Right cardiac atrium (tissue), 5 donors: ENCODE measurements around the gene PBX4. TPM values are rescaled to one million over a fixed set of nuclear protein-coding genes. Genes with fewer than 3 reads are reported as not detected.

Experiments used
- ATAC-seq, 2 donors: fragments of 200-7000 bp; cut with Tn5 transposase; one replicate each; pipeline versions ENCODE4 v1.8.0 to v1.9.1; 2020; ENCODE audit warnings: moderate library complexity in 2 of 2, mild to moderate bottlenecking in 1 of 2
- DNase-seq, 3 donors: peaks; one replicate each; pipeline ENCODE4 v3.0.0-alpha.2; 2020
- H3K27ac ChIP-seq: one replicate; pipeline ENCODE4 v1.5.1; 2013; ENCODE audit warnings: mild to moderate bottlenecking, low read length, control low read depth, moderate library complexity
- H3K27me3 ChIP-seq: one replicate; pipeline ENCODE4 v1.6.1; 2013; ENCODE audit not compliant: control insufficient read depth, insufficient read depth
- H3K4me1 ChIP-seq: one replicate; pipeline ENCODE4 v1.6.1; 2013; ENCODE audit warnings: low read length; ENCODE audit not compliant: control insufficient read depth, insufficient read depth
- H3K4me3 ChIP-seq: one replicate; pipeline ENCODE4 v1.5.1; 2013; ENCODE audit warnings: low read length, control low read depth
- H3K9me3 ChIP-seq: one replicate; pipeline ENCODE4 v1.6.1; 2013; ENCODE audit warnings: low read length; ENCODE audit not compliant: control insufficient read depth
- WGBS: extraction: QIAGEN DNeasy Blood & Tissue Kit; methylation state at CpG from one replicate; pipeline ENCODE4 v1.1.7; 2013; 5-methylcytosine and 5-hydroxymethylcytosine counted together
- intact Hi-C, 4 donors: fragments of 100-400 bp; cut with DNase I; formaldehyde crosslinking; loops; one replicate each; pipeline versions ENCODE4 v1.11.0 to v1.14.0; 2022 to 2023
- polyA plus RNA-seq: library from polyadenylated mRNA; stranded (reverse); fragments of 200-250 nt; gene quantifications from one replicate; pipeline ENCODE4 v1.2.3, GENCODE V29; 2013
- total RNA-seq, 4 donors: library from RNA; stranded (reverse); fragmentation: NEBNext Ultra II Directional; extraction: Animal tissue kit (Norgen Biotek cat#: 25700); gene quantifications; one replicate each; pipeline ENCODE4 v1.2.1, GENCODE V29; 2021
- donor health status: healthy with polysubstance abuse.
- donor health status: DM: no; HTN: yes; CAD: no.
- donor health status: DM: no; HTN: no; CAD: no.
- donor health status: DM: no; HTN: yes; CAD: no; lungs with severe emphysema.
- donor health status: DM: yes; HTN: yes; CAD: no.

PBX4 gene
- total and polyA plus RNA-seq, 5 donors, result 0.36 to 0.56 TPM; not detected in 3

DNA sequence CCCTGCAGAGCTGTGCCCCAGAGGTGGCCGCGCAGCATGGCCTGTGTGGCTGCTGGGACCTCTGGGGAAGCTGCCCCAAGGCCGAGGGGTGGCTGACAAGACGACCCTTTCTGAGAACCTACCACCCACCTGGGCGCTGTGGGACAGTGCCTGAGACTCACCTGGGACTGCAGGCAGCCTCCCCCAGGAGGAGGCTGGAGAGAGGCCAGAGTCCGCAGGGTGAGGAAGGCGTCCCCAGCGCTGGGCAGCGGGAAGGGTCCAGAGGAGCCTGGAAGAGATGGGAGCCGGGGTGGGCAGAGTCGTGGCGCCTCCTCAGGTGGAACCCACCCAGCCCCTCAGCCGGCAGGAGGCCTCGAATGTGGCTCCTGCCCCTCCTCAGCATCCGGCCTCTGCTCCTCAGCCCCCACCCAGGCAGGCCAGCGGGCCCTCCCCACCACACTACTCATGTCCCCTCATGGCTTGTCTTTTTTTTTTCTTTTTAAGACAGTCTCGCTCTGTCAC, 55.1 kb downstream of the PBX4 start:
- H3K4me1 ChIP-seq, result no peaks in the 10 kb centered on the region
- DNase-seq (peak in 1 of 3 donors; percentile 51), ATAC-seq (no peak)
- H3K9me3 ChIP-seq, result no peaks in the 10 kb centered on the region
- H3K27me3 ChIP-seq, result no peaks in the 10 kb centered on the region
- no peak overlapping the region for H3K4me3 ChIP-seq
- intact Hi-C loops, result no loop called here
- WGBS, result 89% methylated on average over 17 of the region's 17 CpGs
- H3K27ac ChIP-seq, result no peak overlapping the region

GRCh38 chr19:19562665-19563347, 55.7 kb downstream of the PBX4 start:
- H3K27ac ChIP-seq, result no peak overlapping the region

DNA sequence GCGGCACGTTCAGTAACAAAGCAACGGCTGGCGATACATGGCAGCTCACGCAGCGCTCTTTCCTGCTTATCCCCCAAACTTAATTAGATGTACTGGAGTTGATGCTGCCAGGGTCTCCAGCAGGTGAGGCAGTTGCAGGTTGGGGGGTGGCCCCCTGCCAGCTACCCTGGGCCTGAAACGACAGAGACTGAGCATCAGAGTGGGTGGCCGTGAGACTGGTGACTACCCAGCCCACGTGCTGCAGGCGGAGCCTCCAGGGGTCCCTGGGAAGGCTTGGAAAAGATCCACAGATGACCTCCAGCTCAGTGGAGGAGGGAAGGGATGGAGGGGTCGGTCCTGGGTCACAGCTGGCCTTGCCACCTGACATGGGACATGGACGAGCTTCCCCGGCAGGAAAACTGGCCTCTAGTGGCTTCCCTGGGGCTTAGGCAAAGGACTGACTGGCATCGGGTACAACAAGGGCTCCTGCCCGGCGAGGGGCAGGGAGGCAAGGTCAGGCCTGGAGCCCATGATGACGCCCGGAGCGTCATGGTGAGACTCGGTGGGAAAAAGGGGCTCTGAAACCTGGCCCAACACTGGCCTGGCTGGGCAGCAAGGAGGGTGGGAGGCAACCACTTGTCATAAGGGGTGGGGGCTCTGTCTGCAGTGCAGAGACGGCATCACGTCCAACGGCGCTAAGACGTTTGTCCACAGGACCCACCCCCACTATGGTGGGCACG, 56.4 kb downstream of the PBX4 start:
- 86% methylated on average over 26 of the region's 26 CpGs for WGBS
- Histone ChIP-seq H3K27me3 (no peaks in the 10 kb centered on the region), H3K4me1 (no peaks in the 10 kb centered on the region), H3K27ac (no peak overlapping the region), H3K9me3 (no peaks in the 10 kb centered on the region), H3K4me3 (no peak overlapping the region)
- DNase-seq (peak in 1 of 3 donors; percentile 32), ATAC-seq (peak; percentile 10 to 18)
- intact Hi-C loops, result no loop called here

More at GRCh38 chr19:19562665-19563347, 55.7 kb downstream of the PBX4 start:
- DNase-seq, result peak in 1 of 3 donors; percentile 40
- peak in 1 of 2 donors; percentile 27 for ATAC-seq
- Histone ChIP-seq H3K9me3 (no peaks in the 10 kb centered on the region), H3K4me1 (no peaks in the 10 kb centered on the region), H3K27me3 (no peaks in the 10 kb centered on the region), H3K4me3 (no peak overlapping the region)
- 77% methylated on average over 17 of the region's 17 CpGs for WGBS
- intact Hi-C loops, result no loop called here

DNA sequence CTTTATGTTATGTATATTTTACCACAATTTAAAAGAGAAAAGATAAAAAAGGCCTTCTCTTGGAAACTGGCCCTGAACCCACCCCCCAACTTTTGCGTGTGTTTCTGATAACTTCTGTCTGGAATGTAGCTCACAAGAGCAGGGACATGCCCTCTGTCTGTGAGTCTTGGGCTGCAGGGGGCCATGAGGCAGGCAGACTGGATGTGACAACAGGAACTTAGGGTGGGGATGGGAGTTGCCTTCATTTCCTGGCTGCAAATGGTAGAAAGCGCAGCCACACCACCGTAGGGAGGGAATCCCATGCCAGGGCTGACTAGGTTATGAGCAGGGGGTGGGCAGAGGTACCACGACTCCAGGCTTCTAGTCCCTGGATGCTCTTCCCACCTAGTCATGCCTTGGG, 58.6 kb downstream of the PBX4 start:
- H3K4me3 ChIP-seq, result no peak overlapping the region
- 40% methylated on average over 4 of the region's 4 CpGs for WGBS
- H3K4me1 ChIP-seq, result no peaks in the 10 kb centered on the region
- H3K9me3 ChIP-seq, result no peaks in the 10 kb centered on the region
- H3K27me3 ChIP-seq, result no peaks in the 10 kb centered on the region
- no peak overlapping the region for H3K27ac ChIP-seq
- no peak for DNase-seq
- no peak for ATAC-seq
- intact Hi-C loops, result no loop called here

- intact Hi-C loops, result no loop called here
- 93% methylated on average over 16 of the region's 16 CpGs for WGBS
- H3K4me1 ChIP-seq, result no peaks in the 10 kb centered on the region
- no peak overlapping the region for H3K27ac ChIP-seq
- ATAC-seq (no peak), DNase-seq (no peak)
- no peaks in the 10 kb centered on the region for H3K9me3 ChIP-seq
- no peak overlapping the region for H3K4me3 ChIP-seq
- H3K27me3 ChIP-seq, result no peaks in the 10 kb centered on the region
Measured at GRCh38 chr19:19558636-19559035, 59.9 kb downstream of the PBX4 start.

DNA sequence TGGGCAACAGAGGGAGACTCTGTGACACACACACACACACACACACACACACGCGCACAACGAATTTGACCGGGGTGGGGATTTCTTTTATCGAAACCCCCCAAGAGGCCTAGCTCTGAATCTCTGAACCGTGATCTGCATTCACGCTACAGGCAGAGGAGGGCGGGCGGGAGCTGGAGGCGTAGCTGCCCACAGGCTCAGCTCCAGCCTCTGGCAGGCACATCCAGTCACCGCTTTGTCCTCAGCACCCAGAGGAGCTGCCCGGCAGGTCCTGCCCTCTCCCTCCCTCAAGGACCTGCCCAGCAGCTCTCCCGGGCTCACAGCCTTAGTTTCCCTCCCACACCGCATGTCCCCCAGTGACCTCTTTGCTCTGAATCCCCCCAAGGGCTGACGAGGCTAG, 60.4 kb downstream of the PBX4 start:
- ATAC-seq (no peak), DNase-seq (no peak)
- Histone ChIP-seq H3K27me3 (no peaks in the 10 kb centered on the region), H3K4me1 (no peaks in the 10 kb centered on the region), H3K4me3 (no peak overlapping the region), H3K9me3 (no peaks in the 10 kb centered on the region), H3K27ac (no peak overlapping the region)
- 83% methylated on average over 15 of the region's 15 CpGs for WGBS
- intact Hi-C loops, result no loop called here

- H3K4me3 ChIP-seq, result no peak overlapping the region
- DNase-seq (peak in 1 of 3 donors; percentile 71), ATAC-seq (peak; percentile 23 to 59)
- H3K9me3 ChIP-seq, result no peaks in the 10 kb centered on the region
- intact Hi-C loops, result loop anchor here in 1 of 4 donors (5.0 kb wide), 1 partner anchor 83 kb away; no protein-coding TSS in a partner anchor
- H3K4me1 ChIP-seq, result no peaks in the 10 kb centered on the region
- 68% methylated on average over 34 of the region's 34 CpGs for WGBS
- no peak overlapping the region for H3K27ac ChIP-seq
- H3K27me3 ChIP-seq, result no peaks in the 10 kb centered on the region
Measured at GRCh38 chr19:19554074-19555023, 64.1 kb downstream of the PBX4 start.

DNA sequence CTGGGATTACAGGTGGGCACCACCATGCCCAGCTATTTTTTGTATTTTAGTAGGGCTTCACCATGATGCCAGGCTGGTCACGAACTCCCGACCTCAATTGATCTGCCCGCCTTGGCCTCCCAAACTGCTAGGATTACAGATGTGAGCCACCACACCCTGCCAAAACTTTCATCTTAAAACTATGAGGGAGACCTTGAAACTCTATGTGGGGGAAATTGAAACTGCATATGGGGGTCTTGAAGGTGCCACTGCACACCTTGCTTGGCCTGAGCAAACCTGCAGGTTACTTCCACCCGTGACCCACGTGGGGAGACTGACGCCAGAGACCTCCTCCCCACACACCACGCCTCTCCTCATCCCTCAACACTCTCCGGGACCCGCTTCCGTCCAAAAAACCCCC, 64.8 kb downstream of the PBX4 start:
- Histone ChIP-seq H3K27me3 (no peaks in the 10 kb centered on the region), H3K4me3 (no peak overlapping the region), H3K4me1 (no peaks in the 10 kb centered on the region), H3K27ac (no peak overlapping the region), H3K9me3 (no peaks in the 10 kb centered on the region)
- DNase-seq (no peak), ATAC-seq (no peak)
- 90% methylated on average over 10 of the region's 10 CpGs for WGBS
- intact Hi-C loops, result loop anchor here in 1 of 4 donors (5.0 kb wide), 1 partner anchor 84 kb away; no protein-coding TSS in a partner anchor

DNA sequence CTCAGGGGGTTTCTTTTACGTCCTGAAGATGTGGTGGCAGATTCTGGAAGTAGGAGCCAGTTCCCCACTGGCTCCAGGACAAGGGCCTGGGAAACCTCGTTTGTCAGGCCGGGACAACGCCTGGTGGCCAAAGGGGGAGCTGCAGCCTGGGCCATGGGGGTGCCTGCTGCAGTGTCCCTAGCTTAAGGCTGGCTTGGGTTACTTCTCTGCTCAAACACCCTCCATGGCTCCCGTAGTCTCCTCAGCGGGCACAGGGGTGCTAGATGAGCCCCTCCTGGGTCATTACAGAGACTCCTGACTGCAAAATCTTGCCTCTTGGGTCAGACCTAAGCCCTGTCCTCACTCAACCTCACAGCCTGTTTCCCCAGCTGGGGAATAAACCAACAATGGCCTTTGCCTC, 65.7 kb downstream of the PBX4 start:
- ATAC-seq (no peak), DNase-seq (peak in 1 of 3 donors; percentile 43)
- Histone ChIP-seq H3K9me3 (no peaks in the 10 kb centered on the region), H3K27me3 (no peaks in the 10 kb centered on the region), H3K4me1 (no peaks in the 10 kb centered on the region), H3K27ac (no peak overlapping the region), H3K4me3 (no peak overlapping the region)
- WGBS, result 48% methylated on average over 6 of the region's 6 CpGs
- intact Hi-C loops, result loop anchor here in 1 of 4 donors (5.0 kb wide), 1 partner anchor 85 kb away; no protein-coding TSS in a partner anchor

DNA sequence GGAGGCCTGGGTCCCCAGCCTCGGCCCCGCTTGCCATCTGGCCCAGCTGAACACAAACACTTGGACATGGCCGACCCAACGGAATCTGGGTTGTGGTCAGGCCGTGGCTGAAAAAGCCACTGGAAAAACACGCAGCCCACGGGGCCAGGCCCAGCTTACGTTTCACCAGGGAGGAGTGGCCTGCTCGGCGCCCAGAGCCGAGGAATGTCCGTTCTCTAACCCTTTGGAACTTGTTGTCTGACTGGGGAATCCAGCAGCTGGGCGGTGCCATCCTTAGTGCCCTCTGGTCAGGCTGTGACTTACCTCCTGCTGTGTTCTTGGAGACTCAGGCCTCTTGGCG, 66.7 kb downstream of the PBX4 start:
- intact Hi-C loops, result loop anchor here in 1 of 4 donors (5.0 kb wide), 1 partner anchor 85 kb away; no protein-coding TSS in a partner anchor
- H3K27me3 ChIP-seq, result no peaks in the 10 kb centered on the region
- 66% methylated on average over 14 of the region's 14 CpGs for WGBS

More for the DNA sequence above, 66.7 kb downstream of the PBX4 start:
- Histone ChIP-seq H3K4me1 (no peaks in the 10 kb centered on the region), H3K9me3 (no peaks in the 10 kb centered on the region), H3K27ac (no peak overlapping the region), H3K4me3 (no peak overlapping the region)
- DNase-seq (peak in 1 of 3 donors; percentile 31), ATAC-seq (no peak)
